DMS 273 (cell line): Measurements from ENCODE around the gene RNF181.
A peak's percentile ranks its signal among the peaks of the same experiment; 100 is the strongest.
"Not testable (repeated sequence)": the region's sequence is repeated elsewhere in the genome, so short reads cannot be mapped to it uniquely, and the experiment has no call there.

ENCODE experiments used
- DNase-seq: peaks from one replicate; lab custom pipeline; 2025; ENCODE audit not compliant: unreplicated experiment; lab: John Stamatoyannopoulos, UW

The RNF181 gene

DNA sequence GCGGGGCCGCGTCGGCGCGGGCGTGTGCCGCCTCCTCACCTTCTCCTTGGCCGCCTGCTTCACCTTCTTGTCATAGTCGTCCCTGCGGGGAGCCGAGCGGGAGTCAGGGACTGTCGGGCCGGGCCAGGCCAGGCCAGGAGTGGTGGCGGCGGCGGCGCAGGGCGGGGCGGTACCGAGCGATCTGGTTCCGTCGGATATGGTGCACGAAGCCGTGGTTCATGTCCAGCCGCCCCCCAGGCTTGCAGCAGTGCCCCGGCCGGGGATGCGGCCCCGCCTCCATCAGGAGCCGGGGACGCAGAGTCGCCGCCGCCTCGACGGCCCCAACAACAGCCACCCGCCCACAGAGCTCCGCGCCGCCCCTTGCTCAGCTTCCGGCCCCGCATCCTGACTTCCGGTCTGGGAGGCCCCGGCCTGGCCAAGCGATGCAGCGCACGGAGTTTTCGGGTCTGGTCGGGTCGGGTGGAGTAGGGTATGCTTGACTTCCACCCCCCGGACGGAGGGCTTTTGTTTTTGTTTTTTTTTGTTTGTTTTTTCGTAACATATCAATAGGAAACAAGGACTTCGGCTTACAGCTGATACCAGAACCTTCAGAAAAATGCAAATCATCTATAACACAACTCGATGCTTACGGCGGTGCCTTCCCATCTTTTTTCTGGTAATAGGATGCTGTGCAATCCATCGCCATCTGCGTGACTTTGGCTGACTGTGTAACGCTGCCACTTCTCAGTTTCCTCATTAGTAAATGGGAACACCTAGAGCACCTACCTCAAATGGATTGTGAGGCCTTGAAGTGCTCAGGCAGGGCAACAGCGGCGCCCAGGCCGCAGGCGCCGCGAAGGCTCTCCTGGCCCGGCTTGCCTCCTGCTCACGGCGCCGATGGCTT, 16.4 kb downstream of the RNF181 start, which contains the start of gene C2orf68:
Gene C2orf68, minus strand, starts transcription at position 362 of the 883 bp plus-strand sequence. Its CDS starts 82 bp downstream, at position 280.
- DNase-seq = peak; percentile 93

DNA sequence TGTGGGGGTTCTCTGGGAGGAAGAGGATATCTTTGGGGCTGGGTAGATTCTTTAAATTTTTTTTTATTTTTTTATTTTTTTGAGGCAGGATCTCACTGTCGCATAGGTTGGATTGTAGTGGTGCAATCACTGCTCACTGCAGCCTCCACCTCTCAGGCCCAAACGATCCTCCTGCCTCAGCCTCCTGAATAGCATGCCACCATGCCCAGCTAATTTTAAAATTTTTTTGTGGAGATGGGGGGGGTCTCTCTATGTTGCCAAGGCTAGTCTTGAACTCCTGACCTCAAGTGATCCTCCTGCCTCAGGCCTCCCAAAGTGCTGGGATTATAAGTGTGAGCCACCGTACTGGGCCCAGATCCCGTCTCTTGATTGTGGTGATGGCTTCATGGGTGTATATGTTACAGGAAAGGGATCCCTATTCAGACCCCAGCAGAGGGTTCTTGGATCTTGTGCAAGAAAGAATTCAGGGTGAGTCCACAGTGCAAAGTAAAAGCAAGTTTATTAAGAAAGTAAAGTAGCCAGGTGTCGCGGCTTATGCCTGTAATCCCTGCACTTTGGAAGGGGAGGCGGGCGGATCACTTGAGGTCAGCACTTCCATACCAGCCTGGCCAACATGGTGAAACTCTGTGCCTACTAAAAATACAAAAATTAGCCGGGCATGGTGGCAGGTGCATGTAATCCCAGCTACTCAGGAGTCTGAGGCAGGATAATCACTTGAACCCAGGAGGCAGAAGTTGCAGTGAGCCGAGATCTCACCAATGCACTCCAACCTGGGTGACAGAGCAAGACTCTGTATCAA, 18.4 kb downstream of the RNF181 start:
- no peak for DNase-seq

DNA sequence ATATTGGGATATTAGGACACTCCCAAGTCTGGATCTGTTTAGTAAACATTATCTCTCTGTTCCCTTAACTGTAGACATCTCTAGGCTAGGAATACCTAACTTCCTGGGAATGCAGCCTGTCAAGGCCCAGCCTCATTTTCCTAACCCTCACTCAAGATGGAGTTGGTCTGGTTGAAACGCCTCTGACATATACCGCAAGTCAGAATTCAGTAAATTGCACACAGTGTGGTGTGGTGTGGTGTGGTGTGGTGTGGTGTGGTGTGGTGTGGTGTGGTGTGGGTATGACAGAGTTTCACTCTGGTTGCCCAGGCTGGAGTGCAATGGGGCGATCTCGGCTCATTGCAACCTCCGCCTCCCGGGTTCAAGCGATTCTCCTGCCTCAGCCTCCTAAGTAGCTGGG, 19.2 kb downstream of the RNF181 start:
- not testable (repeated sequence) for DNase-seq

DNA sequence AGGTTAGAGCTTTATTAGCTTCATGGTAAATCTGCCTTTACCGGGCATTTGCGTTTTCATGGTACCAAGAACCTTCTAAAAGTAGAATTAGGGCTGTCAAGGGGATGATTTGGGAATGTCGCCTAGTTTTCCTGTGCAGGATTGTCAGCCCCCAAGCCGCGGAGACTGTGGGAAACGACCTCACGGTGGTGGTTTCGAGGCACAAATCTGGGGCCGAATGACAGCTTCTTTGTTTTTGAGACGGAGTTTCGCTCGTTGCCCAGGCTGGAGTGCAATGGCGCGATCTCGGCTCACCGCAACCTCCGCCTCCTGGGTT, 19.8 kb downstream of the RNF181 start:
- DNase-seq = no peak

DNA sequence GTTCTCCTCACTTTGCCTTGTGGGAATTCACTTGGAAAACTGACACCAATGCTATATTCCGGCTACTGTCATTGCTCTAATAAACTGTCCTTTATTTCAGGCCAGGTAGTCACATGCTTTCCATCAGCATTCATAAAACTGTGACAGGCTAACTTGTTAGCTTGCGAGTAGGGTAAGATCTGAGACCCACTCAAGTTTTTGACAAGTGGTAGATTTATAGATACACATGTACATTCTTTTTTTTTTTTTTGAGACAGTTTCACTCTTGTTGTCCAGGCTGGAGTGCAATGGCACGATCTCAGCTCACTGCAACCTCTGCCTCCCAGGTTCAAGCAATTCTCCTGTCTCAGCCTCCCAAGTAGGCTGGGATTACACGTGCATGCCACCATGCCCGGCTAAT, 22.2 kb downstream of the RNF181 start:
- DNase-seq = not testable (repeated sequence)

DNA sequence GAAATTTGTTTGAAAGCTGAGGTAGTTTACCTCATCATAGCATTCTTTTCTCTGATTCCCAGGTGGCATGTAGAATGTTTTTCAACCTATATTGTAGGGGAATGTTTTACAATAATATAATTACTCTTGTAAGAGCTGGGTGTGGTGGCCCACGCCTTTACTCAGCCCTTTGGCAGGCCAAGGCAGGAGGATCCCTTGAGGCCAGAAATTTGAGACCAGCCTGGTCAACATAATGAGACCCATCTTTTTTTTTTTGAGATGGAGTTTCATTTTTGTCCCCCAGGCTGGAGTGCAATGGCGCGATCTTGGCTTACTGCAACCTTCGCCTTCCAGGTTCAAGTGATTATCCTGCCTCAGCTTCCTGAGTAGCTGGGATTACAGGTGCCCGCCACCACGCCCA, 24.1 kb downstream of the RNF181 start:
- DNase-seq = no peak

DNA sequence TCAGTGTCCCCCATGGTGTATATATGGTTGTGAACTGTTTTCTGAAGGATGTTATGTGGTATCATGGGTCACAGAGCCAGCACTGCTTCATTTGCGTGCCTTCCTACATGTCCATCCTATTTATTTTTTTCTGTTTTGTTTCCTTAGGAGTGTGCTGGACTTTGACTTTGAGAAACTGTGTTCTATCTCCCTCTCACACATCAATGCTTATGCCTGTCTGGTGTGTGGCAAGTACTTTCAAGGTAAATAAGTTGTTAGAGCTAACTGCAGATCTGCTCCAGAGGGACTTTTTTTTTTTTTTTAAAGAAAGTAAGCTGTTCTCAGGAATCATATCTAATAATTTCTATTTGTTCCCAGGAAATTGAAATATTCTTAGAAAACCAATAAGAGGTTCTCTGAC, 25.8 kb downstream of the RNF181 start:
- DNase-seq = no peak

DNA sequence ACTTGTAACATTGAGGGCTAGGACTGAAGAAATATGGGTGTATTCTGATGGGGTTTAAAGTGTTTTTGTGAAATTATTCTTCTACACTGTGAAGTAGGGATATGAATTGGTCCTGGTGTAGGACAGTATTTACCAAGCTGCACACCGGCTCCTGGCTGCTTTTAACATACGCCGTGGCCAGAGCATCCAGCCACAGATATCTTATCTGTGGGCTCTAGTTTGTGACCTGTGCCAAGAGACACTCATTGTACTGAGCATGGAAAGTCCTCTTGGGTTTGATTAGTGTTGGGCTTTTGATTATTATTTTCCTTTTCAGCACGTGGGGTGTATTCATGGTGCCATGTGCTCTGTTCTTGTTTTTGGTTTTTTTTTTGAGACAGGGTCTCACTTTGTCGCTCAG, 28.4 kb downstream of the RNF181 start:
- no peak for DNase-seq

DNA sequence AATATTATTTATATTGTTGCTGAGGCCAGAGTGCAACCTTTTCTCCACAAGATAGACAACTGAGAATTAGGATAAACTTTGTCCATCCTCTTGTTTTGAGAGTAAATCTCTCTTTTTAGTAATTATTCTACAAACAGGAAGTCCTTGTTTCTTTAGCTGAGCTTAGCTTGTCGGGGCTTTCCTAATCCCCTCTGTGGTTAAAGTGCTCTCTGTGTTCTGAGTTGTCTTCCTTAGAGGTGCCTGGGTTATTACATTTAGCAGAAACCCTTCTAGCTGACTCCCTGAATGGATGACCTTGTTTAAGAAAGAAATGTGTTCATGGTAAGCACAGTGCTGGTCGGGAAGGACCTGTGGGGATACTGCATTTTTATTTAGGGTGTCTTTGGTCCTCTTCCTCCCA, 33.1 kb downstream of the RNF181 start:
- DNase-seq = no peak

DNA sequence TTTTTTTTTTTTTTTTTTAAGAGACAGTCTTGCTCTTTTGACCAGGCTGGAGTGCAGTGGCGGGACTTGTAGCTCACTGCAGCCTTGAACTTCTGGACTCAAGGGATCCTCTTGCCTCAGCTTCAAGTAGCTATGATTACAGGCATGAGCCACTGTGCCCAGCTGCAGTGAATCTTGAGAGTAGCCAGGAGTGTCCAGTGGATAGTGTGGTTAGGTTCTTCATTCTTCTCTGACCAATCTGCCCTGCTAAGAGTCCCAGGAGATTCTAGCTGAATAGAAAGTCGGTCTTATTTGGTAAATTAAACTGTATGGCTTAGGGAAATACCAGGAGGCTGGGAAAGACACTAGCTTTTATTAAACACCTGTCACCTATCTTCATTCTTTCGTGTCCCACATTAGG, 35.8 kb downstream of the RNF181 start:
- DNase-seq = no peak

DNA sequence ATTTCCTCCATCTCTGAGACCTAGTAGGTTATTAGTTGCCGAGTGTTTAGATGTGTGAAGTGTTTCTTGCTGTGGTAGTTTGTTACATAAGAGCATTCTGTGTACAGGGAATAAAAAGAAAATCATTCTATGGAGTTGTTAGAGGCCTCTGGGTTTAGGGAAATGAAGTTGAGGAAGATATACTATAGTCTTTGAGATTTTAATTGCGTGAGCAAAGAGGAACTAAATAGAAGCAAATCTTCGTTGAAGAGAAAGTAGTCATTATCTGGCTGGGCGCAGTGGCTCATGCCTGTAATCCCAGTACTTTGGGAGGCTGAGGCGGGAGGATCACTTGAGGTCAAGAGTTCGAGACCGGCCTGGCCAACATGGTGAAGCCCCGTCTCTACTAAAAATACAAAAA, 39.5 kb downstream of the RNF181 start:
- no peak for DNase-seq

DNA sequence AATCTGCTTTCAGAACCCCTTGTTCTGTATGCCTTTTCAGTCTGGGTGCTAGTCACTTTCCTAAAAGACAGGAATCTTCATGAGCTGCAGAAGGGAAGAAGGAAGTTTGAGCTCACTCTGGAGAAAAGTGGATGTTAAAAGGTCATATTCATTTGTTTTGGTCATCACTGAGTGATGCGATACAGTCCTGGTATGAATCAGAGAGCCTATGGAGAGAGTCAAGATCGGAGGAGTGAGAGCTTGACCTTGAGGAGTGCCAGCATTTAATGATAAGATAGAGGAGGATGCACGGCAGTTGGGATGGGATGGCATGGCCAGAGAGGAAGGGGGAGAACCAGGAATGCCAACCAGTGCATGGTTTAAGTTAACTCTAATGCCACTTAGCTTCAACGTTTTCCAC, 40.1 kb downstream of the RNF181 start:
- DNase-seq = no peak

DNA sequence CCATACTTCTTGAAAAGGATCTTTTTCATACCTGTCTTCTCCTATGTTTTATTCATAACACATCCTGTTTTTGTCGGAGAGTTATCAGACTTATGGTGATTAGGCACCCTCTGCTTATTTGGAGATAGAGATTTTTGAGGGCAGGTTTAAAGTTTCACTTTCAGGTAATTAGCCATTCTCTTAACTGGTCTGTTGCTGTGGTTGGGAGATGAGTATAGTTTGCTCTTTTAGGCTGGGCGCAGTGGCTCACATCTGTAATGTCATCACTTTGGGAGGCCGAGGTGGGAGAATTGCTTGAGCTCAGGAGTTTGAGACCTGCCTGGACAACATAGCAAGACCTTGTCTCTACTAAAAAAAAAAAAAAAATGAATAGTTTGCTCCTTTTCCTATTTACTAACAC, 47.2 kb downstream of the RNF181 start:
- no peak for DNase-seq

DNA sequence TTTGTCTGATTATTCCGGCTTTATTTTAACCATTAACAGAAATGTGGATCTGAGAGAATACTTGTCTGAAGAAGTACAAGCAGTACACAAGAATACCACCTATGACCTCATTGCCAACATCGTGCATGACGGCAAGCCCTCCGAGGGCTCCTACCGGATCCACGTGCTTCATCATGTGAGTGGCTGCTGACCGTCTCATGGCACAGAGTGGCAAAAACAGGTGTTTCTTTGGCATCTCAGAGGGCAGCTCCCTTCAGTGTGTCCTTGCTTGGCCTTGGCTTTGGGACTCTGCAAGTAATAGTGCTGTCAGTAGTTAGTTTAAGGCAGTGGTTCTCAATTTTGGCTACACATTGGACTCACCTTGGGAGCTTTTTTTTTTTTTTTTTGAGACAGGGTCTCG, 49.4 kb downstream of the RNF181 start:
- no peak for DNase-seq

DNA sequence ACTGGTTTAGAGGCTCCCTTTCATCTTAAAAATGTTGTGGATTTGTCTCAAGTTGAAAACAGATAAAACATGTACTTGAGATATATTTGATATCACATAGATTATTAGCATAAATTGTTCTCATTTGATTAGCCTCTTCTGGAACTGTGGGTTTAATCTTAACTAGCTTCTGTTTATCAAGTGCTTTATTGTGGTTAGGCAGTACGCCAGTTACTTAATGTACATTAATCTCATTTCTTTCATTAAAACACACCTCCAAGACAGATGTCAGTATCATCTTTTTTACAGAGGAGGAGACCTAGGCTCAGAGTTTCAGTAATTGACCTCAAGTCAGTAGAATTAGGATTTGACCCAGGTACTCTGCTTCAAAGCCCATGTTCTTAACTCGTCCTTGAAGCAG, 50.6 kb downstream of the RNF181 start:
- DNase-seq = no peak
